H1 (cell line): ENCODE measurements around the gene APH1B. TPM values are rescaled to one million over a fixed set of nuclear protein-coding genes. Genes with fewer than 3 reads are reported as not detected.

ENCODE experiments used
- CTCF ChIA-PET: fragments of 300-600 bp; sonication (Branson Sonifier 250); formaldehyde crosslinking; loops from one replicate; lab custom pipeline; 2021; ENCODE audit not compliant: partially characterized antibody; lab: Charles Lee
- POLR2A ChIA-PET: fragments of 300-600 bp; sonication (Branson Sonifier 250); formaldehyde crosslinking; loops from one replicate; lab custom pipeline; 2021; ENCODE audit warnings: inconsistent platforms; ENCODE audit not compliant: partially characterized antibody; lab: Charles Lee
- DNase-seq, 2 experiments: peaks; one replicate each; pipeline versions ENCODE4 v3.0.0 to v3.0.0-alpha.2; 2010 to 2022; ENCODE audit warnings: low spot score in 2 of 2, low read depth in 1 of 2, mixed read lengths in 1 of 2
- FAIRE-seq: peaks from 2 replicates; lab custom pipeline; 2011; peaks lifted over from hg19 to GRCh38; lab: Jason Lieb, UNC
- H2AFZ ChIP-seq: 2 replicates; pipeline ENCODE4 v1.8.1; 2012; ENCODE audit warnings: low read length, inconsistent platforms
- H2AK5ac ChIP-seq: 2 replicates; pipeline ENCODE4 v1.6.1; 2013; ENCODE audit warnings: low read depth, low read length
- H2BK120ac ChIP-seq: replicated peaks from 2 replicates; pipeline ENCODE3; 2013; ENCODE audit warnings: low read depth, low read length, inconsistent platforms
- H2BK12ac ChIP-seq: 2 replicates; pipeline ENCODE4 v1.6.1; 2013; ENCODE audit warnings: low read depth, low read length
- H2BK15ac ChIP-seq: 2 replicates; pipeline ENCODE4 v1.6.1; 2013; ENCODE audit warnings: low read length
- H2BK20ac ChIP-seq: 2 replicates; pipeline ENCODE4 v1.6.1; 2013; ENCODE audit warnings: low read length
- H2BK5ac ChIP-seq: 2 replicates; pipeline ENCODE4 v1.6.1; 2013; ENCODE audit warnings: low read depth, low read length
- H3K14ac ChIP-seq: 2 replicates; pipeline ENCODE4 v1.6.1; 2013; ENCODE audit warnings: inconsistent platforms; ENCODE audit not compliant: insufficient read length
- H3K18ac ChIP-seq: 2 replicates; pipeline ENCODE4 v1.6.1; 2013; ENCODE audit warnings: low read length; ENCODE audit errors: extremely low read depth
- H3K23ac ChIP-seq: 2 replicates; pipeline ENCODE4 v1.6.1; 2013; ENCODE audit warnings: inconsistent platforms; ENCODE audit not compliant: insufficient read length
- H3K23me2 ChIP-seq: 2 replicates; pipeline ENCODE4 v1.6.1; 2013; ENCODE audit warnings: low read depth, low read length
- H3K27ac ChIP-seq: 2 replicates; pipeline ENCODE4 v1.6.1; 2011; ENCODE audit warnings: low read depth, low read length, inconsistent platforms
- H3K27me3 ChIP-seq, 4 experiments: replicated peaks in 1 of 4; 1 replicate in 1 of 4; 2 replicates in 3 of 4; pipeline versions ENCODE4 v1.6.1 to v1.8.1; 2011 to 2013; ENCODE audit warnings: low read length in 3 of 4, mild to moderate bottlenecking in 3 of 4, inconsistent platforms in 2 of 4, mixed read lengths in 2 of 4, moderate library complexity in 1 of 4; ENCODE audit not compliant: control insufficient read depth in 3 of 4, insufficient read depth in 3 of 4; ENCODE audit errors: extremely low read depth in 1 of 4
- H3K36me3 ChIP-seq, 4 experiments: 2 replicates each; pipeline versions ENCODE4 v1.6.1 to v1.8.1; 2011 to 2013; ENCODE audit warnings: mild to moderate bottlenecking in 4 of 4, low read length in 3 of 4, moderate library complexity in 2 of 4, control low read depth in 1 of 4, inconsistent platforms in 1 of 4; ENCODE audit not compliant: insufficient read depth in 4 of 4, control insufficient read depth in 2 of 4
- H3K4ac ChIP-seq: replicated peaks from 2 replicates; pipeline ENCODE3; 2013; ENCODE audit warnings: low read length, low read depth, mixed read lengths, inconsistent platforms; ENCODE audit not compliant: insufficient read length
- H3K4me1 ChIP-seq, 4 experiments: replicated peaks in 1 of 4; 1 replicate in 1 of 4; 2 replicates in 3 of 4; pipeline versions ENCODE4 v1.6.1 to v1.8.1; 2011 to 2013; ENCODE audit warnings: low read length in 3 of 4, inconsistent platforms in 2 of 4, mixed read lengths in 1 of 4; ENCODE audit not compliant: insufficient read depth in 4 of 4, control insufficient read depth in 3 of 4
- H3K4me2 ChIP-seq, 2 experiments: 2 replicates each; pipeline versions ENCODE4 v1.6.1 to v1.8.1; 2011 to 2013; ENCODE audit warnings: low read depth in 2 of 2, low read length in 2 of 2, control low read depth in 1 of 2, inconsistent platforms in 1 of 2, mild to moderate bottlenecking in 1 of 2; ENCODE audit not compliant: insufficient read depth in 1 of 2
- H3K4me3 ChIP-seq, 4 experiments: fragments of 200-600, 300-600 bp in 1 of 4; sonication (generic), shearing (Covaris generic), sonication (Bioruptor Twin) in 1 of 4; 2 replicates each; pipeline versions ENCODE4 v1.5.1 to v1.8.1; 2011 to 2016; ENCODE audit warnings: low read length in 4 of 4, low read depth in 3 of 4, control low read depth in 2 of 4, inconsistent platforms in 2 of 4, mild to moderate bottlenecking in 2 of 4, mixed read lengths in 1 of 4, moderate library complexity in 1 of 4; ENCODE audit not compliant: insufficient read depth in 2 of 4; ENCODE audit errors: extremely low read depth in 1 of 4
- H3K56ac ChIP-seq: replicated peaks from 2 replicates; pipeline ENCODE3; 2013; ENCODE audit warnings: low read depth, mild to moderate bottlenecking, mixed read lengths, low read length, inconsistent platforms; ENCODE audit not compliant: insufficient read length
- H3K79me1 ChIP-seq: 2 replicates; pipeline ENCODE4 v1.6.1; 2013; ENCODE audit warnings: low read depth, low read length, control low read depth
- H3K79me2 ChIP-seq, 2 experiments: 2 replicates each; pipeline versions ENCODE4 v1.6.1 to v1.8.1; 2012 to 2013; ENCODE audit warnings: low read length in 2 of 2, mild to moderate bottlenecking in 2 of 2, inconsistent platforms in 1 of 2; ENCODE audit not compliant: insufficient read depth in 2 of 2, control insufficient read depth in 1 of 2
- H3K9ac ChIP-seq, 4 experiments: replicated peaks in 1 of 4; 1 replicate in 1 of 4; 2 replicates in 3 of 4; pipeline versions ENCODE4 v1.6.1 to v1.8.1; 2011 to 2013; ENCODE audit warnings: low read depth in 3 of 4, low read length in 3 of 4, control low read depth in 2 of 4, mild to moderate bottlenecking in 2 of 4, moderate library complexity in 2 of 4, inconsistent platforms in 1 of 4; ENCODE audit errors: extremely low read depth in 1 of 4
- H3K9me3 ChIP-seq, 2 experiments: 2 replicates each; pipeline versions ENCODE4 v1.6.1 to v1.8.1; 2012 to 2013; ENCODE audit warnings: mild to moderate bottlenecking in 2 of 2, moderate library complexity in 2 of 2, control low read depth in 1 of 2, inconsistent platforms in 1 of 2, low read depth in 1 of 2, low read length in 1 of 2, mixed read lengths in 1 of 2; ENCODE audit not compliant: insufficient read depth in 2 of 2
- H4K20me1 ChIP-seq, 2 experiments: replicated peaks in 1 of 2; 2 replicates each; pipeline versions ENCODE3 to v1.8.1; 2011 to 2013; ENCODE audit warnings: inconsistent platforms in 2 of 2, low read length in 2 of 2, mild to moderate bottlenecking in 1 of 2; ENCODE audit not compliant: insufficient read depth in 2 of 2, control insufficient read depth in 1 of 2
- H4K5ac ChIP-seq: 2 replicates; pipeline ENCODE4 v1.6.1; 2013; ENCODE audit warnings: low read length, low read depth, mixed read lengths, inconsistent platforms; ENCODE audit not compliant: insufficient read length
- H4K8ac ChIP-seq: 2 replicates; pipeline ENCODE4 v1.8.0; 2013; ENCODE audit warnings: mild to moderate bottlenecking, moderate library complexity, low read length, inconsistent platforms; ENCODE audit not compliant: insufficient read depth; ENCODE audit errors: extremely low read depth
- H4K91ac ChIP-seq: replicated peaks from 2 replicates; pipeline ENCODE3; 2013; ENCODE audit warnings: low read length, mixed read lengths, inconsistent platforms; ENCODE audit not compliant: insufficient read length
- EZH2 ChIP-seq: fragments of 200-600 bp; sonication (generic); IDR thresholded peaks from 2 replicates; pipeline ENCODE4 v1.7.1; 2012; ENCODE audit warnings: low read depth, mild to moderate bottlenecking, moderate library complexity, low read length, inconsistent platforms; ENCODE audit not compliant: severe bottlenecking
- FOSL1 ChIP-seq: IDR thresholded peaks from 2 replicates; pipeline ENCODE4 v1.6.1; 2011; ENCODE audit warnings: mild to moderate bottlenecking, low read depth, low read length, moderate library complexity; ENCODE audit not compliant: insufficient read depth
- GTF2F1 ChIP-seq: IDR thresholded peaks from 2 replicates; pipeline ENCODE4 v1.6.1; 2012; ENCODE audit warnings: low read depth, low read length, improper control_type of control experiment, borderline replicate concordance
- POLR2AphosphoS5 ChIP-seq: IDR thresholded peaks from 2 replicates; pipeline ENCODE4 v1.6.1; 2011; ENCODE audit warnings: low read depth, low read length
- POU5F1 ChIP-seq: IDR thresholded peaks from 2 replicates; pipeline ENCODE4 v1.6.1; 2011; ENCODE audit warnings: low read depth, mild to moderate bottlenecking, low read length, moderate library complexity
- RNF2 ChIP-seq: fragments of 200-900, 300-1000 bp; sonication (generic); IDR thresholded peaks from 2 replicates; pipeline ENCODE4 v1.7.1; 2016; ENCODE audit warnings: borderline replicate concordance, low read depth, mild to moderate bottlenecking, antibody characterized with exemption, low read length; ENCODE audit not compliant: poor library complexity, severe bottlenecking; ENCODE audit errors: missing control alignments
- SIRT6 ChIP-seq: IDR thresholded peaks from one replicate; pipeline ENCODE4 v1.7.1; 2012; ENCODE audit warnings: low read length, inconsistent platforms
- SP2 ChIP-seq: IDR thresholded peaks from 2 replicates; pipeline ENCODE4 v1.6.1; 2012; ENCODE audit warnings: mild to moderate bottlenecking, low read length, inconsistent platforms
- SP4 ChIP-seq: IDR thresholded peaks from 2 replicates; pipeline ENCODE4 v1.6.1; 2012; ENCODE audit warnings: low read length, inconsistent platforms
- TAF1 ChIP-seq: IDR thresholded peaks from 2 replicates; pipeline ENCODE4 v1.6.1; 2011; ENCODE audit warnings: mild to moderate bottlenecking, low read depth, low read length
- TEAD4 ChIP-seq: IDR thresholded peaks from 2 replicates; pipeline ENCODE4 v1.6.1; 2012; ENCODE audit warnings: low read depth, low read length, inconsistent platforms, mixed read lengths
- ZNF274 ChIP-seq: IDR thresholded peaks from 2 replicates; pipeline ENCODE4 v1.7.0; 2012; ENCODE audit warnings: low read length, borderline replicate concordance; ENCODE audit errors: extremely low read depth
- WGBS, 2 experiments: shearing (Covaris generic) in 1 of 2; methylation state at CpG; one replicate each; pipeline versions ENCODE4 v1.1.6 to v1.1.7; 2013 to 2015; ENCODE audit warnings: low lambda C conversion rate in 2 of 2, mixed read lengths in 2 of 2, inconsistent platforms in 1 of 2, low coverage in 1 of 2, missing lambda C conversion rate in 1 of 2; ENCODE audit not compliant: insufficient replicate concordance in 2 of 2, insufficient coverage in 1 of 2, insufficient read length in 1 of 2; ENCODE audit errors: extremely low coverage in 1 of 2, missing lambda C conversion rate in 1 of 2; 5-methylcytosine and 5-hydroxymethylcytosine counted together
- polyA plus RNA-seq, 7 experiments: library from polyadenylated mRNA; depleted of rRNA in 3 of 7; stranded (reverse) in 5 of 7; unstranded in 2 of 7; fragments of >200 nt in 5 of 7; fragments of 200-250 nt in 2 of 7; gene quantifications; 1 replicate in 5 of 7; 2 replicates in 1 of 7; 4 replicates in 1 of 7; pipeline versions ENCODE4 v1.2.1 to v1.2.3, GENCODE V29; 2011 to 2013; ENCODE audit warnings: missing spikeins in 2 of 7, mixed read lengths in 2 of 7
- total RNA-seq: library from RNA; stranded (reverse); fragmentation: NEBNext Ultra II Directional; extraction: Animal tissue kit (Norgen Biotek cat#: 25700); gene quantifications from 2 replicates; pipeline ENCODE4 v1.2.1, GENCODE V29; 2021

Gene APH1B
- total and polyA plus RNA-seq, 2 of the 8 experiments (the other 6 are each of a cell fraction or from before 2014, with no cell fraction given) = 11.5 to 22.9 TPM

DNA sequence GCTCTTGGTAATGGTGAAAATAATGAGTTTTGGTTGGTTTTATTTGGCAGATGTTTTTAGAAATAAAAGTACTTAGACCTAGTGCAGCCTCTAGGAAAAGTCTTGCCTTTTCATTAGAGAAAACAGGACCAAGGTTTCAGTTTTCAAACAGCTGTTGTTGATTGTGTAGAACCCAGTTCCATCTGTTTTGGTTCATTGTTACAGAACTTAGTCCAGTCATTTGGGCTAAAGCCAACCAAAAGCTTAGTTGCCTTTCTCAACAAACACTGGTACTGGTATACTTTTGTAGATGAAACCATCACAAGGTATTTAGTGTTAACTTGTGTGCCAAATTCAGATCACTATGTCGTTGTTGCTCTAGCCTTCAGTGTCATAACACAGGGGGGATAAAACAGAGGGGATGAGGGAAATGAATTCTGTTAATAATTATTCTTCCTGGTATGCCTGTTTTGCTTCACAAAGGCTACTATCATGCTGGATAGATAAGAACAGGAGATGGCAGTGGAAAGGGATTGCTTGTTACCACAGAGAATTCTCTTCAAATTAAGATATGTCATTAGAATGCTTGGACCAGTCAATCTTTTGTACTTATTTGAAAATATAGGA, 12.6 kb upstream of the APH1B start:
- no peak overlapping the region for H3K9ac ChIP-seq
- no peak overlapping the region for H4K5ac ChIP-seq
- H2BK12ac ChIP-seq = no peak overlapping the region
- H2AFZ ChIP-seq = no peak overlapping the region
- no peaks in the 10 kb centered on the region for H3K27me3 ChIP-seq
- H3K79me2 ChIP-seq = no peaks in the 10 kb centered on the region
- no peaks in the 10 kb centered on the region for H3K23me2 ChIP-seq
- no peak overlapping the region for H2BK5ac ChIP-seq
- H2AK5ac ChIP-seq = no peak overlapping the region
- H2BK20ac ChIP-seq = no peak overlapping the region
- H3K27ac ChIP-seq = no peak overlapping the region
- H3K4me2 ChIP-seq = no peak overlapping the region
- no peak overlapping the region for H2BK15ac ChIP-seq
- no peak for FAIRE-seq
- H4K20me1 ChIP-seq = no peaks in the 10 kb centered on the region
- no peaks in the 10 kb centered on the region for H3K79me1 ChIP-seq
- H3K36me3 ChIP-seq = peaks cover 2 to 21% (median 4%) of the 10 kb centered on the region in 4 experiments; a peak in 5 of 8 replicates
- no peak overlapping the region for H3K4ac ChIP-seq
- H3K4me3 ChIP-seq = no peak overlapping the region
- ChIA-PET CTCF (interaction anchor here (0.6 to 1.0 kb wide), 3 partner anchors 21 to 884 kb away, joined by 3 read pairs; no protein-coding TSS in a partner anchor), POLR2A (no interaction called here)
- no peak overlapping the region for H3K56ac ChIP-seq
- H3K9me3 ChIP-seq = no peaks in the 10 kb centered on the region
- no peak overlapping the region for H4K91ac ChIP-seq
- DNase-seq = no peak
- H3K4me1 ChIP-seq = no peaks in the 10 kb centered on the region
- H2BK120ac ChIP-seq = no peak overlapping the region
- no peak overlapping the region for H3K18ac ChIP-seq
- 80% methylated on average over 1 of the region's 1 CpG; no CpG with 5 or more reads in 1 of the 2 experiments for WGBS, 2 experiments
- H3K23ac ChIP-seq = no peak overlapping the region
- no peak overlapping the region for H4K8ac ChIP-seq
- no peak overlapping the region for H3K14ac ChIP-seq
- no peak for TF ChIP-seq GTF2F1
- no peak for TF ChIP-seq TAF1
- TF ChIP-seq POLR2AphosphoS5 = no peak
- TF ChIP-seq POU5F1 = no peak
- no peak for TF ChIP-seq ZNF274
- no peak for TF ChIP-seq SP2
- no peak for TF ChIP-seq SIRT6
- TF ChIP-seq EZH2 = no peak
- no peak for TF ChIP-seq RNF2
- no peak for TF ChIP-seq TEAD4
- no peak for TF ChIP-seq FOSL1
- no peak for TF ChIP-seq SP4
